Measurements from ENCODE around the gene STRN3. TPM values are rescaled to one million over a fixed set of nuclear protein-coding genes. Genes with fewer than 3 reads are reported as not detected.

The STRN3 gene
- total RNA-seq, 2 donors from 2014 or later = 18.1 to 18.9 TPM

GRCh38 chr14:31020834-31021575, 5.2 kb downstream of the STRN3 start:
- TF ChIP-seq CTCF (IDR thresholded peaks at IDR 0.05) (no peak), POLR2A (IDR thresholded peaks at IDR 0.05) (no peak)
- Histone ChIP-seq H3K4me3 (no peak overlapping the region), H3K27ac (no peak overlapping the region), H3K36me3 (replicated peaks in 1 of 2; ENCODE audit: insufficient read depth in 1 of 2, low read depth in 2 of 2) (no peaks in the 10 kb centered on the region), H3K4me1 (peaks cover 23% of the 10 kb centered on the region), H3K9me3 (no peaks in the 10 kb centered on the region), H3K27me3 (no peaks in the 10 kb centered on the region)
- intact Hi-C loops (cut with DNase I) = no loop called here
- whole genome bisulfite sequencing, 2 donors = 91 to 93% methylated on average over 8 of the region's 8 CpGs
- no peak for ATAC-seq
- no peak for DNase-seq

- no peak for DNase-seq
- TF ChIP-seq POLR2A (IDR thresholded peaks at IDR 0.05) = no peak
- TF ChIP-seq CTCF (IDR thresholded peaks at IDR 0.05) = no peak
- intact Hi-C loops (cut with DNase I) = no loop called here
- 89 to 93% methylated on average over 6 of the region's 6 CpGs for WGBS, 2 donors
- Histone ChIP-seq H3K9me3 (no peaks in the 10 kb centered on the region), H3K27ac (no peak overlapping the region), H3K27me3 (no peaks in the 10 kb centered on the region), H3K4me3 (no peak overlapping the region), H3K36me3 (replicated peaks in 1 of 2; ENCODE audit: insufficient read depth in 1 of 2, low read depth in 2 of 2) (no peaks in the 10 kb centered on the region), H3K4me1 (peaks cover 5% of the 10 kb centered on the region)
- ATAC-seq = no peak
Measured at GRCh38 chr14:31018057-31018645, 8.0 kb downstream of the STRN3 start.

- H3K4me1 ChIP-seq = no peaks in the 10 kb centered on the region
- no peaks in the 10 kb centered on the region for H3K27me3 ChIP-seq
- no peak overlapping the region for H3K4me3 ChIP-seq
- intact Hi-C loops (cut with DNase I) = no loop called here
- TF ChIP-seq CTCF (IDR thresholded peaks at IDR 0.05) = no peak
- no peak for TF ChIP-seq POLR2A (IDR thresholded peaks at IDR 0.05)
- H3K36me3 ChIP-seq (replicated peaks in 1 of 2; ENCODE audit: insufficient read depth in 1 of 2, low read depth in 2 of 2) = no peaks in the 10 kb centered on the region
- DNase-seq = no peak
- H3K9me3 ChIP-seq = no peaks in the 10 kb centered on the region
- WGBS, 2 donors = 96 to 97% methylated on average over 4 of the region's 4 CpGs
- ATAC-seq = no peak
- no peak overlapping the region for H3K27ac ChIP-seq
Measured at GRCh38 chr14:31013841-31014240, 12.3 kb downstream of the STRN3 start.

GRCh38 chr14:31010935-31011334, 15.2 kb downstream of the STRN3 start:
- DNase-seq (no peak), ATAC-seq (no peak)

More at GRCh38 chr14:31010935-31011334, 15.2 kb downstream of the STRN3 start:
- Histone ChIP-seq H3K36me3 (replicated peaks in 1 of 2; ENCODE audit: insufficient read depth in 1 of 2, low read depth in 2 of 2) (no peaks in the 10 kb centered on the region), H3K9me3 (no peaks in the 10 kb centered on the region), H3K27ac (no peak overlapping the region), H3K4me3 (no peak overlapping the region), H3K27me3 (no peaks in the 10 kb centered on the region), H3K4me1 (no peaks in the 10 kb centered on the region)
- 72 to 74% methylated on average over 3 of the region's 3 CpGs for WGBS, 2 donors
- TF ChIP-seq CTCF (IDR thresholded peaks at IDR 0.05) (no peak), POLR2A (IDR thresholded peaks at IDR 0.05) (no peak)
- intact Hi-C loops (cut with DNase I) = no loop called here
